GM18870 (cell line): Measurements from ENCODE around the gene RNF217.

Source experiments
- ATAC-seq: cut with Tn5 transposase; IDR thresholded peaks from one replicate; pipeline ENCODE4 v1.9.1; 2021; ENCODE audit warnings: moderate library complexity; ENCODE audit not compliant: unreplicated experiment

The RNF217 gene

GRCh38 chr6:124987999-124988591, 25.9 kb downstream of the RNF217 start:
- ATAC-seq, result no peak

GRCh38 chr6:124989136-124989983, 27.1 kb downstream of the RNF217 start:
- no peak for ATAC-seq

- ATAC-seq, result no peak
These were observed 28.8 kb downstream of the RNF217 start for GRCh38 chr6:124990988-124991387.

- ATAC-seq, result no peak
These were observed 29.6 kb downstream of the RNF217 start for GRCh38 chr6:124991764-124992295.

GRCh38 chr6:124993327-124993726, 31.1 kb downstream of the RNF217 start:
- ATAC-seq, result no peak

- no peak for ATAC-seq
These were observed 32.4 kb downstream of the RNF217 start for GRCh38 chr6:124994648-124995047.

GRCh38 chr6:124995131-124995530, 32.9 kb downstream of the RNF217 start:
- ATAC-seq, result no peak

GRCh38 chr6:124995645-124996325, 33.5 kb downstream of the RNF217 start:
- ATAC-seq, result no peak

- no peak for ATAC-seq
These were observed 34.2 kb downstream of the RNF217 start for GRCh38 chr6:124996411-124996810.

GRCh38 chr6:124997196-124997875, 35.1 kb downstream of the RNF217 start:
- ATAC-seq, result no peak

GRCh38 chr6:124999105-124999764, 37.0 kb downstream of the RNF217 start:
- ATAC-seq, result no peak

GRCh38 chr6:125001684-125002405, 39.6 kb downstream of the RNF217 start:
- ATAC-seq, result no peak

GRCh38 chr6:125002406-125002741, 40.1 kb downstream of the RNF217 start:
- ATAC-seq, result no peak

- ATAC-seq, result no peak
These were observed 40.8 kb downstream of the RNF217 start for GRCh38 chr6:125003070-125003469.

GRCh38 chr6:125004198-125004597, 42.0 kb downstream of the RNF217 start:
- no peak for ATAC-seq

- no peak for ATAC-seq
These were observed 42.8 kb downstream of the RNF217 start for GRCh38 chr6:125004797-125005595.

- ATAC-seq, result peak; percentile 66
These were observed 46.0 kb downstream of the RNF217 start for GRCh38 chr6:125008261-125008703.

GRCh38 chr6:125008957-125009356, 46.7 kb downstream of the RNF217 start:
- no peak for ATAC-seq

GRCh38 chr6:125009578-125009977, 47.3 kb downstream of the RNF217 start:
- ATAC-seq, result no peak
